Measurements from ENCODE around the gene GLG1. TPM values are rescaled to one million over a fixed set of nuclear protein-coding genes. Genes with fewer than 3 reads are reported as not detected.

Gene GLG1
- total and polyA plus RNA-seq, 12 donors = 25.7 to 136 (median 103) TPM

Other genes with a start within 250 kb of the GLG1 start
- gene NPIPB15, start 230.8 kb downstream of the GLG1 start, total RNA-seq = 1 to 10 TPM in 6 of 10 donors, under 1 TPM in 2, not detected in 2; 0.49 to 2.1 (median 1.4) TPM
- 10 to 100 TPM in 1 of 2 donors, 1 to 10 TPM in 1; 3.8 to 14.9 TPM for gene NPIPB15, start 230.8 kb downstream of the GLG1 start, polyA plus RNA-seq
- gene CLEC18B, start 185.6 kb downstream of the GLG1 start, total RNA-seq = under 1 TPM in 5 of 10 donors, not detected in 5; 0.41 to 0.77 (median 0.53) TPM
- gene CLEC18B, start 185.6 kb downstream of the GLG1 start, polyA plus RNA-seq = under 1 TPM; 0.29 TPM
- 10 to 100 TPM in 1 of 10 donors, 1 to 10 TPM in 9; 4.6 to 10.2 (median 6.0) TPM for gene RFWD3, start 59.8 kb upstream of the GLG1 start, total RNA-seq
- gene RFWD3, start 59.8 kb upstream of the GLG1 start, polyA plus RNA-seq = 1 to 10 TPM; 1.8 to 2.6 TPM
- 10 to 100 TPM in 1 of 10 donors, 1 to 10 TPM in 9; 1.7 to 10.4 (median 3.3) TPM for gene MLKL, start 93.7 kb upstream of the GLG1 start, total RNA-seq
- 10 to 100 TPM in 1 of 2 donors, 1 to 10 TPM in 1; 6.4 to 11.1 TPM for gene MLKL, start 93.7 kb upstream of the GLG1 start, polyA plus RNA-seq
- under 1 TPM in 1 of 10 donors, not detected in 9; 0.41 TPM for gene FA2H, start 167.7 kb upstream of the GLG1 start, total RNA-seq
- under 1 TPM; 0.04 to 0.15 TPM for gene FA2H, start 167.7 kb upstream of the GLG1 start, polyA plus RNA-seq

Measured in heart right ventricle (tissue), 12 donors.